Measurements from ENCODE around the gene C1QTNF6.

DNA sequence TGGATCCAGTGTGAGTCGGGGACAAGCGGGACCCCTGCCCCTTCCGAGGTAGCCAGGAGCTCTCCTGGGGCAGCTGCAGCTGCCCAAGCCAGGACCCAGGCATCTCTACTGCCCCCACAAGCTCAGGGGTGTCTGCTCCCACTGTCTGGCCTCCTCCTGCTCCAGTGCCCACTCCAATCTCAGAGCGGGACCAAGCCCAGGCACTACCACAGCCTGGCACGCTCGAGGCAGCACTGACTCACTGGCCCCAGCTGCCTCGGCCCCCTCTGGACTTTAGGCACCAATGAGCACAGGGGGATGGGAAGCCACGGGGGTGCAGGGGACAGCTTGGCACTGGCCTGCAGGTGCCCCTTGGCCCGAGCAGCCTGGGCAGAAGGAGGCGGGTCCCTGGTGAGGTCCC lies 46.6 kb downstream of the C1QTNF6 start:
- TF ChIP-seq, protein P1, sequence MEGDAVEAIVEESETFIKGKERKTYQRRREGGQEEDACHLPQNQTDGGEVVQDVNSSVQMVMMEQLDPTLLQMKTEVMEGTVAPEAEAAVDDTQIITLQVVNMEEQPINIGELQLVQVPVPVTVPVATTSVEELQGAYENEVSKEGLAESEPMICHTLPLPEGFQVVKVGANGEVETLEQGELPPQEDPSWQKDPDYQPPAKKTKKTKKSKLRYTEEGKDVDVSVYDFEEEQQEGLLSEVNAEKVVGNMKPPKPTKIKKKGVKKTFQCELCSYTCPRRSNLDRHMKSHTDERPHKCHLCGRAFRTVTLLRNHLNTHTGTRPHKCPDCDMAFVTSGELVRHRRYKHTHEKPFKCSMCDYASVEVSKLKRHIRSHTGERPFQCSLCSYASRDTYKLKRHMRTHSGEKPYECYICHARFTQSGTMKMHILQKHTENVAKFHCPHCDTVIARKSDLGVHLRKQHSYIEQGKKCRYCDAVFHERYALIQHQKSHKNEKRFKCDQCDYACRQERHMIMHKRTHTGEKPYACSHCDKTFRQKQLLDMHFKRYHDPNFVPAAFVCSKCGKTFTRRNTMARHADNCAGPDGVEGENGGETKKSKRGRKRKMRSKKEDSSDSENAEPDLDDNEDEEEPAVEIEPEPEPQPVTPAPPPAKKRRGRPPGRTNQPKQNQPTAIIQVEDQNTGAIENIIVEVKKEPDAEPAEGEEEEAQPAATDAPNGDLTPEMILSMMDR (IDR thresholded peaks at IDR 0.05), result no peak
- TF ChIP-seq TCF12 (IDR thresholded peaks at IDR 0.05), result no peak
- TF ChIP-seq, protein P2, sequence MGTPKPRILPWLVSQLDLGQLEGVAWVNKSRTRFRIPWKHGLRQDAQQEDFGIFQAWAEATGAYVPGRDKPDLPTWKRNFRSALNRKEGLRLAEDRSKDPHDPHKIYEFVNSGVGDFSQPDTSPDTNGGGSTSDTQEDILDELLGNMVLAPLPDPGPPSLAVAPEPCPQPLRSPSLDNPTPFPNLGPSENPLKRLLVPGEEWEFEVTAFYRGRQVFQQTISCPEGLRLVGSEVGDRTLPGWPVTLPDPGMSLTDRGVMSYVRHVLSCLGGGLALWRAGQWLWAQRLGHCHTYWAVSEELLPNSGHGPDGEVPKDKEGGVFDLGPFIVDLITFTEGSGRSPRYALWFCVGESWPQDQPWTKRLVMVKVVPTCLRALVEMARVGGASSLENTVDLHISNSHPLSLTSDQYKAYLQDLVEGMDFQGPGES (IDR thresholded peaks at IDR 0.05; ENCODE audit: low read depth, low read length), result no peak
- TF ChIP-seq, protein P3, sequence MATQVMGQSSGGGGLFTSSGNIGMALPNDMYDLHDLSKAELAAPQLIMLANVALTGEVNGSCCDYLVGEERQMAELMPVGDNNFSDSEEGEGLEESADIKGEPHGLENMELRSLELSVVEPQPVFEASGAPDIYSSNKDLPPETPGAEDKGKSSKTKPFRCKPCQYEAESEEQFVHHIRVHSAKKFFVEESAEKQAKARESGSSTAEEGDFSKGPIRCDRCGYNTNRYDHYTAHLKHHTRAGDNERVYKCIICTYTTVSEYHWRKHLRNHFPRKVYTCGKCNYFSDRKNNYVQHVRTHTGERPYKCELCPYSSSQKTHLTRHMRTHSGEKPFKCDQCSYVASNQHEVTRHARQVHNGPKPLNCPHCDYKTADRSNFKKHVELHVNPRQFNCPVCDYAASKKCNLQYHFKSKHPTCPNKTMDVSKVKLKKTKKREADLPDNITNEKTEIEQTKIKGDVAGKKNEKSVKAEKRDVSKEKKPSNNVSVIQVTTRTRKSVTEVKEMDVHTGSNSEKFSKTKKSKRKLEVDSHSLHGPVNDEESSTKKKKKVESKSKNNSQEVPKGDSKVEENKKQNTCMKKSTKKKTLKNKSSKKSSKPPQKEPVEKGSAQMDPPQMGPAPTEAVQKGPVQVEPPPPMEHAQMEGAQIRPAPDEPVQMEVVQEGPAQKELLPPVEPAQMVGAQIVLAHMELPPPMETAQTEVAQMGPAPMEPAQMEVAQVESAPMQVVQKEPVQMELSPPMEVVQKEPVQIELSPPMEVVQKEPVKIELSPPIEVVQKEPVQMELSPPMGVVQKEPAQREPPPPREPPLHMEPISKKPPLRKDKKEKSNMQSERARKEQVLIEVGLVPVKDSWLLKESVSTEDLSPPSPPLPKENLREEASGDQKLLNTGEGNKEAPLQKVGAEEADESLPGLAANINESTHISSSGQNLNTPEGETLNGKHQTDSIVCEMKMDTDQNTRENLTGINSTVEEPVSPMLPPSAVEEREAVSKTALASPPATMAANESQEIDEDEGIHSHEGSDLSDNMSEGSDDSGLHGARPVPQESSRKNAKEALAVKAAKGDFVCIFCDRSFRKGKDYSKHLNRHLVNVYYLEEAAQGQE (IDR thresholded peaks at IDR 0.05; ENCODE audit: low read depth, low read length), result no peak
